Measurements from ENCODE around the gene RMI2. TPM values are rescaled to one million over a fixed set of nuclear protein-coding genes. Genes with fewer than 3 reads are reported as not detected.

The RMI2 gene
- total and polyA plus RNA-seq, 2 of the 8 experiments (the other 6 are each of a cell fraction or from before 2014, with no cell fraction given), result 58.2 to 96.0 TPM

- TF ChIP-seq RNF2 (IDR thresholded peaks at IDR 0.05; ENCODE audit: borderline replicate concordance, low read depth, low read length, missing control alignments, poor library complexity, severe bottlenecking) (no peak), CEBPB (IDR thresholded peaks at IDR 0.05; ENCODE audit: low read depth, low read length) (no peak), SP4 (IDR thresholded peaks at IDR 0.05; ENCODE audit: low read length) (no peak), POU5F1 (IDR thresholded peaks at IDR 0.05; ENCODE audit: low read depth, low read length) (no peak), BACH1 (IDR thresholded peaks at IDR 0.05; ENCODE audit: low read length) (no peak), KDM1A (IDR thresholded peaks at IDR 0.05; ENCODE audit: borderline replicate concordance, low read length) (no peak)
These were observed 52.9 kb downstream of the RMI2 start (continued) for GRCh38 chr16:11398136-11398535.
